ENCODE data around the gene SHOC2.

The SHOC2 gene

DNA sequence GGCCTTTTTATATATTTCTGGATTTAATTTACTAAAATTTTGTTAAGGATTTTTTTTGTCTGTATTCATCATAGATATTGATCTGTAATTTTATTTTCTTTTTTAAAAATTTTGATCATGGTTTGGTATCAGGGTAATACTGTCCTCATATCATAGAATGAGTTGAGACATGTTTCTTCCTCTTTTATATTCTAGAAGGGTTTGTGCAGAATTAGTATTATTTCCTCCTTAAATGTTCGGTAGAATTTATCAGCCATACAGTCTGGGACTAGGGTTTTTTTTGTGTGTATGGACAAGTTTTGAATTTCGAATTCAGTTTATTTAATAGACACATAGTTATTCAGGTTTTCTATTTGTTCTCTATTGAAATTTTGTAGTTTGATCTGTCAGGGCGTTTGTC, 54.0 kb downstream of the SHOC2 start:
- Mint-ChIP-seq H3K9me3 (no peaks in the 10 kb centered on the region), H3K27ac (no peak overlapping the region), H3K4me3 (no peak overlapping the region), H3K27me3 (ENCODE audit: low read depth, poor library complexity) (no peaks in the 10 kb centered on the region), H3K4me1 (no peaks in the 10 kb centered on the region), H3K36me3 (ENCODE audit: low read depth) (peaks cover 27% of the 10 kb centered on the region)
- TF ChIP-seq, protein P1, sequence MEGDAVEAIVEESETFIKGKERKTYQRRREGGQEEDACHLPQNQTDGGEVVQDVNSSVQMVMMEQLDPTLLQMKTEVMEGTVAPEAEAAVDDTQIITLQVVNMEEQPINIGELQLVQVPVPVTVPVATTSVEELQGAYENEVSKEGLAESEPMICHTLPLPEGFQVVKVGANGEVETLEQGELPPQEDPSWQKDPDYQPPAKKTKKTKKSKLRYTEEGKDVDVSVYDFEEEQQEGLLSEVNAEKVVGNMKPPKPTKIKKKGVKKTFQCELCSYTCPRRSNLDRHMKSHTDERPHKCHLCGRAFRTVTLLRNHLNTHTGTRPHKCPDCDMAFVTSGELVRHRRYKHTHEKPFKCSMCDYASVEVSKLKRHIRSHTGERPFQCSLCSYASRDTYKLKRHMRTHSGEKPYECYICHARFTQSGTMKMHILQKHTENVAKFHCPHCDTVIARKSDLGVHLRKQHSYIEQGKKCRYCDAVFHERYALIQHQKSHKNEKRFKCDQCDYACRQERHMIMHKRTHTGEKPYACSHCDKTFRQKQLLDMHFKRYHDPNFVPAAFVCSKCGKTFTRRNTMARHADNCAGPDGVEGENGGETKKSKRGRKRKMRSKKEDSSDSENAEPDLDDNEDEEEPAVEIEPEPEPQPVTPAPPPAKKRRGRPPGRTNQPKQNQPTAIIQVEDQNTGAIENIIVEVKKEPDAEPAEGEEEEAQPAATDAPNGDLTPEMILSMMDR (IDR thresholded peaks at IDR 0.05) = no peak
- DNase-seq = no peak

DNA sequence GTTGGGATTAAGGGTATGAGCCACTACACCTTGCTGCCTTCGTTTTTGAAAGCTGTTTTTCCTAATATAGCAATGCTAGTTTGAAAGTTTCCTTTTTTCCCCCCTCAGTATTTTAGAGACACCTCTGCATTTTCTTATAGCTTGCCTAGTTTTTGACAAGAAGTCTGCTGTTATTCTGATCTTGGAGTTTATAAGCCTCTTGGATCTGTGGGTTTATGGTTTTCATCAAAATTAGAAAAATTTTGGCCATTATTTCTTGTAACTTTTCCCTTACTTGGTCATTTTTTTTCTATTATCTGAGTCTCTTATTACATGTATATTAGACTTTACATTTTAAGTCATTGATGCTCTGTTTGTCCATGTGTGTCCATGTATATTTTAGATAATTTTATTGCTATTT, 57.2 kb downstream of the SHOC2 start:
- peaks cover 57% of the 10 kb centered on the region for H3K36me3 Mint-ChIP-seq (ENCODE audit: low read depth)
- H3K27me3 Mint-ChIP-seq (ENCODE audit: low read depth, poor library complexity) = no peaks in the 10 kb centered on the region
- TF ChIP-seq, protein P1 (IDR thresholded peaks at IDR 0.05) = no peak
- no peaks in the 10 kb centered on the region for H3K4me1 Mint-ChIP-seq
- H3K9me3 Mint-ChIP-seq = peaks cover 6% of the 10 kb centered on the region
- no peak overlapping the region for H3K27ac Mint-ChIP-seq
- H3K4me3 Mint-ChIP-seq = no peak overlapping the region
- no peak for DNase-seq

DNA sequence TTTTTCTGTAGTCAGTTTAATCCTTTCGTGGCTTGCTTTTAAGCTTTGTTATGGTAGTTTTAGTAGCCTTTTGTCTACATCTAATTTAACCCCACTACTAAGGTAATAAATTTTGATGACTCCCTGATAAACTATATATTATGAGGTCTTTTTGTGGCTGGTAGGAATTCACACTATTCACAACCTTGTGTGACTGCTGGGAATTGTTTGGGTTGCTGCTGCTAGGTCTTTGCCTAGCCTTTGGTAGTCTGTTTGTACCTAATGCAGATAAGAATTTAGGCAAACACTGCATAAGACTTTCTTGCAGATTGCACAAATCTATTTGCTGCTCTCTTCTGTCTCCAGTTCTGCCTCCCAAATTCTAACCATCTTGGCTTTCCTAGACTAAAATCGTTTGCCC, 58.3 kb downstream of the SHOC2 start:
- Mint-ChIP-seq H3K4me3 (no peak overlapping the region), H3K9me3 (peaks cover 6% of the 10 kb centered on the region), H3K36me3 (ENCODE audit: low read depth) (peaks cover 57% of the 10 kb centered on the region), H3K27ac (no peak overlapping the region), H3K4me1 (no peaks in the 10 kb centered on the region), H3K27me3 (ENCODE audit: low read depth, poor library complexity) (no peaks in the 10 kb centered on the region)
- no peak for DNase-seq
- TF ChIP-seq, protein P1 (IDR thresholded peaks at IDR 0.05) = no peak

DNA sequence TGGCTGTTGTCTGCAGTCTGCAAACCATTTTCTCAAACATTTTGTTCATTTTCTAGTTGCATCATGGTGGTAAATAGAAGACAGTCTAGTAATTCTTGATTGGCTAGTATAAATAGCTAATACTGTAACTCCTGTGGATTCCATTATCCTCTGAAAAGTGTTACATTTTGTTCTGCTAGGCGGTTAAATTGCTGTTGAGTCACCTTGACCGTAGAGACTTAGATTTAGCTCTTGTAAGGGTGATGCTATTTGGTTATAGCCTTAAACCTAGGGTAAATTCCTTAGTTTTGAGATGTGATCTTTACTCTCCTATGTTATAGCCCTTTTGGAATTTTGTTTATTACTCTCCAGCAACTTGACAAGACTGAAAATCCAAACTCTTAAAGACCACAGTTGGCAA, 58.8 kb downstream of the SHOC2 start:
- H3K27ac Mint-ChIP-seq = no peak overlapping the region
- no peak for DNase-seq
- H3K27me3 Mint-ChIP-seq (ENCODE audit: low read depth, poor library complexity) = no peaks in the 10 kb centered on the region
- no peak overlapping the region for H3K4me3 Mint-ChIP-seq
- no peaks in the 10 kb centered on the region for H3K4me1 Mint-ChIP-seq
- peaks cover 60% of the 10 kb centered on the region for H3K36me3 Mint-ChIP-seq (ENCODE audit: low read depth)
- TF ChIP-seq, protein P1 (IDR thresholded peaks at IDR 0.05) = no peak
- H3K9me3 Mint-ChIP-seq = peaks cover 9% of the 10 kb centered on the region

DNA sequence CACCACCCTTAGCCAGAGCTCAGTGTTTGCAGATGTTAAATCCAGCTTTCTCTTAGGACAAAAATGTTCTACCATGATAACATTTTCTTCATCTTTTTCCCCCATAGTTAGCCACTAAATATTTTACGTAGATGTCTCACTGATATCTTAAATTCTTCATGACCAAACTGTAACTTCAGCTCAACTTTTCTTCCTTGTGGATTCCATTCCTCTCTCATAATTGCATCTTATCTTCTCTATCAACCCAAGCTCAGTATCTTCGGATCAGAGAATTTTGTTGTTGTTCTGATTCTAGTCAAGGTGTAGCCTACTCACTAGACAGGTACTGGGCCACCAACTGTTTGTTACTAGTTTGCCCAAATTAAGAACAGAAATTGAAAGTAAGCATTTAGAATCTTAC, 60.2 kb downstream of the SHOC2 start:
- H3K9me3 Mint-ChIP-seq = peaks cover 13% of the 10 kb centered on the region
- TF ChIP-seq, protein P1 (IDR thresholded peaks at IDR 0.05) = no peak
- DNase-seq = no peak
- no peaks in the 10 kb centered on the region for H3K27me3 Mint-ChIP-seq (ENCODE audit: low read depth, poor library complexity)
- H3K4me1 Mint-ChIP-seq = no peaks in the 10 kb centered on the region
- H3K36me3 Mint-ChIP-seq (ENCODE audit: low read depth) = peaks cover 66% of the 10 kb centered on the region
- no peak overlapping the region for H3K4me3 Mint-ChIP-seq
- no peak overlapping the region for H3K27ac Mint-ChIP-seq

DNA sequence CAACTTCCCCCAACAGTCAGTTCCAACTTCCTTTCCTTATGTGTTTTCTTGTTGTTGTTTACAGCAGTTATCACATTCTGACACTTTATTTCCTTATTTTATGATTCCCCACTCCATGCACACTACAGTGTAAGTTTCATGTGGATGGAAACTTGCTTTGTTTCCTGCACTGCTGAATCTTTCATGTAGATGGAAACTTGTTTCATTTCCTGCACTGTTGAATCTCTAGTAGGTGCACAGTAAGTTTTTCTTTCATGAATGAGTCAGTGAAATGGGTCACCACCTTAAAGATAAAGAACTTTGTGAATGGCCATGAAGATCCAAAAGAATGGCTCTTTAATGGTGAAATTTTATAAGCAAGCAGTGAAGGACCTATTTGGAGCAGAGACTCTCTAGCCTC, 61.4 kb downstream of the SHOC2 start:
- Mint-ChIP-seq H3K27me3 (ENCODE audit: low read depth, poor library complexity) (no peaks in the 10 kb centered on the region), H3K4me3 (no peak overlapping the region), H3K36me3 (ENCODE audit: low read depth) (peaks cover 63% of the 10 kb centered on the region), H3K4me1 (no peaks in the 10 kb centered on the region), H3K9me3 (peaks cover 13% of the 10 kb centered on the region), H3K27ac (peak overlapping the region; percentile 17)
- no peak for DNase-seq
- TF ChIP-seq, protein P1 (IDR thresholded peaks at IDR 0.05) = no peak

Measured in nephron progenitor cell (in vitro differentiated cells).